ENCODE results near the gene SLC16A7. TPM values are rescaled to one million over a fixed set of nuclear protein-coding genes. Genes with fewer than 3 reads are reported as not detected.

SLC16A7 gene
- total and polyA plus RNA-seq, 2 of the 8 experiments (the other 6 are each of a cell fraction or from before 2014, with no cell fraction given): 0.74 to 4.3 TPM

- no peak overlapping the region for H4K5ac ChIP-seq (ENCODE audit: insufficient read length, low read depth, low read length)
- no peak overlapping the region for H2BK12ac ChIP-seq (ENCODE audit: low read depth, low read length)
- H3K79me2 ChIP-seq (ENCODE audit: control insufficient read depth in 1 of 2, insufficient read depth in 2 of 2, low read length in 2 of 2): no peaks in the 10 kb centered on the region
- no peak overlapping the region for H3K23ac ChIP-seq (ENCODE audit: insufficient read length)
- no peak overlapping the region for H3K14ac ChIP-seq (ENCODE audit: insufficient read length)
- no peak overlapping the region for H2BK5ac ChIP-seq (ENCODE audit: low read depth, low read length)
- H3K4me3 ChIP-seq (ENCODE audit: extremely low read depth in 1 of 4, insufficient read depth in 2 of 4, low read depth in 3 of 4, low read length in 4 of 4): no peak overlapping the region
- no peaks in the 10 kb centered on the region for H3K79me1 ChIP-seq (ENCODE audit: low read depth, low read length)
- H3K36me3 ChIP-seq (ENCODE audit: control insufficient read depth in 2 of 4, insufficient read depth in 4 of 4, low read length in 3 of 4): no peaks in the 10 kb centered on the region
- no peak overlapping the region for H3K9ac ChIP-seq (replicated peaks in 1 of 4; ENCODE audit: extremely low read depth in 1 of 4, low read depth in 3 of 4, low read length in 3 of 4)
- H2BK20ac ChIP-seq (ENCODE audit: low read length): no peak overlapping the region
- H2AFZ ChIP-seq (ENCODE audit: low read length): no peak overlapping the region
- H3K9me3 ChIP-seq (ENCODE audit: insufficient read depth in 2 of 2, low read depth in 1 of 2, low read length in 1 of 2): peaks cover 15 to 18% of the 10 kb centered on the region in 2 experiments
- no peak overlapping the region for H4K8ac ChIP-seq (ENCODE audit: extremely low read depth, insufficient read depth, low read length)
- H3K27me3 ChIP-seq (replicated peaks in 1 of 4; ENCODE audit: control insufficient read depth in 3 of 4, extremely low read depth in 1 of 4, insufficient read depth in 3 of 4, low read length in 3 of 4): no peaks in the 10 kb centered on the region
- no peak overlapping the region for H2BK120ac ChIP-seq (replicated peaks; ENCODE audit: low read depth, low read length)
- FAIRE-seq (no peak), DNase-seq (ENCODE audit: low read depth in 1 of 2, low spot score in 2 of 2) (no peak)
- 92% methylated on average over 2 of the region's 2 CpGs; no CpG with 5 or more reads in 1 of the 2 experiments for WGBS, 2 experiments (ENCODE audit: extremely low coverage in 1 of 2, insufficient coverage in 1 of 2, insufficient read length in 1 of 2, insufficient replicate concordance in 2 of 2, low coverage in 1 of 2, low lambda C conversion rate in 2 of 2, missing lambda C conversion rate in 1 of 2)
- H3K4me1 ChIP-seq (replicated peaks in 1 of 4; ENCODE audit: control insufficient read depth in 3 of 4, insufficient read depth in 4 of 4, low read length in 3 of 4): no peaks in the 10 kb centered on the region
- H2AK5ac ChIP-seq (ENCODE audit: low read depth, low read length): no peak overlapping the region
- no peak overlapping the region for H3K27ac ChIP-seq (ENCODE audit: low read depth, low read length)
- H3K23me2 ChIP-seq (ENCODE audit: low read depth, low read length): no peaks in the 10 kb centered on the region
- H3K18ac ChIP-seq (ENCODE audit: extremely low read depth, low read length): no peak overlapping the region
- ChIA-PET CTCF (ENCODE audit: partially characterized antibody) (no interaction called here), POLR2A (ENCODE audit: partially characterized antibody) (no interaction called here)
- H3K56ac ChIP-seq (replicated peaks; ENCODE audit: insufficient read length, low read depth, low read length): no peak overlapping the region
- no peak overlapping the region for H4K91ac ChIP-seq (replicated peaks; ENCODE audit: insufficient read length, low read length)
- no peaks in the 10 kb centered on the region for H4K20me1 ChIP-seq (replicated peaks in 1 of 2; ENCODE audit: control insufficient read depth in 1 of 2, insufficient read depth in 2 of 2, low read length in 2 of 2)
- H3K4ac ChIP-seq (replicated peaks; ENCODE audit: insufficient read length, low read depth, low read length): no peak overlapping the region
- no peak overlapping the region for H3K4me2 ChIP-seq (ENCODE audit: insufficient read depth in 1 of 2, low read depth in 2 of 2, low read length in 2 of 2)
- H2BK15ac ChIP-seq (ENCODE audit: low read length): no peak overlapping the region
- TF ChIP-seq SIN3A (conservative IDR thresholded peaks at IDR 0.05 in 1 of 2, IDR thresholded peaks at IDR 0.05 in 1 of 2; ENCODE audit: low read depth in 1 of 2, low read length in 2 of 2): no peak
- no peak for TF ChIP-seq CBX5 (IDR thresholded peaks at IDR 0.05; ENCODE audit: low read depth, low read length)
- no peak for TF ChIP-seq NANOG (IDR thresholded peaks at IDR 0.05; ENCODE audit: insufficient read depth, low read depth, low read length, poor library complexity, severe bottlenecking)
- TF ChIP-seq CTBP2 (IDR thresholded peaks at IDR 0.05; ENCODE audit: borderline replicate concordance, insufficient read depth, insufficient read length, low read length): no peak
- TF ChIP-seq CEBPB (IDR thresholded peaks at IDR 0.05; ENCODE audit: low read depth, low read length): no peak
- TF ChIP-seq POLR2A (IDR thresholded peaks at IDR 0.05; ENCODE audit: control extremely low read depth in 1 of 2, low read depth in 2 of 2, low read length in 2 of 2): no peak
- TF ChIP-seq POLR2AphosphoS5 (IDR thresholded peaks at IDR 0.05; ENCODE audit: low read depth, low read length): no peak
- TF ChIP-seq CHD1 (IDR thresholded peaks at IDR 0.05; ENCODE audit: low read depth, low read length): no peak
- TF ChIP-seq FOSL1 (IDR thresholded peaks at IDR 0.05; ENCODE audit: insufficient read depth, low read depth, low read length): no peak
- no peak for TF ChIP-seq TEAD4 (IDR thresholded peaks at IDR 0.05; ENCODE audit: low read depth, low read length)
- no peak for TF ChIP-seq SP4 (IDR thresholded peaks at IDR 0.05; ENCODE audit: low read length)
- no peak for TF ChIP-seq CHD2 (IDR thresholded peaks at IDR 0.05; ENCODE audit: low read length)
- TF ChIP-seq EGR1 (IDR thresholded peaks at IDR 0.05; ENCODE audit: borderline replicate concordance, low read depth, low read length): no peak
- TF ChIP-seq JUN (IDR thresholded peaks at IDR 0.05; ENCODE audit: low read depth, low read length): no peak
- no peak for TF ChIP-seq POU5F1 (IDR thresholded peaks at IDR 0.05; ENCODE audit: low read depth, low read length)
- TF ChIP-seq TAF7 (optimal IDR thresholded peaks at IDR 0.05; ENCODE audit: borderline replicate concordance, low read depth, low read length): no peak
- no peak for TF ChIP-seq BACH1 (IDR thresholded peaks at IDR 0.05; ENCODE audit: low read length)
Observed at GRCh38 chr12:59668674-59669073, 72.8 kb downstream of the SLC16A7 start.

Measured in H1 (cell line).